Type B pancreatic cell (in vitro differentiated cells): ENCODE measurements around the gene FIGN. TPM values are rescaled to one million over a fixed set of nuclear protein-coding genes. Genes with fewer than 3 reads are reported as not detected.

ENCODE experiments used
- DNase-seq: peaks from one replicate; pipeline ENCODE4 v3.0.0; 2021; ENCODE audit warnings: mixed read lengths; ENCODE audit not compliant: unreplicated experiment; ENCODE audit errors: extremely low spot score
- H3K27ac Mint-ChIP-seq: 2 replicates; pipeline ENCODE4 v1.8.0; 2021; ENCODE audit warnings: mild to moderate bottlenecking, mixed read lengths
- H3K27me3 Mint-ChIP-seq: 2 replicates; pipeline ENCODE4 v1.8.0; 2021; ENCODE audit warnings: mixed read lengths
- H3K36me3 Mint-ChIP-seq: 2 replicates; pipeline ENCODE4 v1.8.0; 2021; ENCODE audit warnings: mixed read lengths
- H3K4me1 Mint-ChIP-seq: one replicate; pipeline ENCODE4 v1.8.0; 2021; ENCODE audit warnings: mixed read lengths; ENCODE audit not compliant: unreplicated experiment
- H3K4me3 Mint-ChIP-seq: 2 replicates; pipeline ENCODE4 v1.8.0; 2021; ENCODE audit warnings: mild to moderate bottlenecking, mixed read lengths
- H3K9me3 Mint-ChIP-seq: 2 replicates; pipeline ENCODE4 v1.8.0; 2021; ENCODE audit warnings: mixed read lengths
- total RNA-seq: library from RNA; stranded (reverse); gene quantifications from 2 replicates; pipeline ENCODE4 v1.2.1, GENCODE V29; 2021; ENCODE audit warnings: low replicate concordance
- TF ChIP-seq, protein P1 (sequence below): fragments of 200-600 bp; sonication (generic); conservative IDR thresholded peaks from 2 replicates; pipeline ENCODE4 v1.5.0; 2021; ENCODE audit warnings: antibody characterized with exemption, mild to moderate bottlenecking

The FIGN gene
- total RNA-seq, 1 donor from 2014 or later, result 19.5 TPM

DNA sequence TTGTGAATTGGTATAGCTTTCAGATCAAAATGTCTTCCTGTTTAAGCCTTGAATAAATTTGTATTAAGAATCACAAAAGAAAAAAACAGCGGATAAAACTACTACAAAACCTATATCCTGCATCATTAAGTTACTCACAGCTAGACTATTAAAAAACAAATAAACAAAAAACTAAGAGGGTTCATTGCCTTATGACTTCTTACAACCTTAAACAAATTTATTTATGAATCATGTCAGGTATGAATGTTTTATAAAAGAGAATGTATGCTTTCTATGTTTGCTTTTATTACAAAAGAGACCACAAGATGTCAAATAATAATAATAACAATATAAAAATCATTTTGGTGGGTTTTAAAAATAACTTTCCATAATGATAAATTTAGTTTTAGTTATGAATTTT, 109.6 kb downstream of the FIGN start:
- H3K4me3 Mint-ChIP-seq, result no peak overlapping the region
- H3K27me3 Mint-ChIP-seq, result no peaks in the 10 kb centered on the region
- H3K4me1 Mint-ChIP-seq, result no peaks in the 10 kb centered on the region

DNA sequence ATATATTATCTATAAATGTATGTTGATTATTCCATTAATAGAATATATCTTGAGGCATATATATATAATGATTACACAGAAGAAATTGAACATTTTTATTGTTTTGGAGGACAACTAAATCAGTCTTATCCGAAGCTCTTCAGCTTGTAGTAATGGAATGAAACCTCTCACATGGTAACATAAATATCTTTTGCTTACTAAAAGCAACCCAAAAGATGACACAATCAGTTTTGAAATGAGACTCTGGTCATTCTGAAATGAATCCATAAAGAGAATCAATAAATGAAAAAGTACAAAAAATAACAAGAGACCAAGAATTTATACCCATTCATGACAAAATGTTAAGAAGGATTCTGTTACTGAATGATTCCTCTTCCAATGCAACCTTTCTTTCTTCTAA, 110.2 kb downstream of the FIGN start:
- Mint-ChIP-seq H3K4me1 (no peaks in the 10 kb centered on the region), H3K27ac (no peak overlapping the region), H3K9me3 (no peaks in the 10 kb centered on the region), H3K27me3 (no peaks in the 10 kb centered on the region), H3K36me3 (no peaks in the 10 kb centered on the region), H3K4me3 (no peak overlapping the region)
- no peak for DNase-seq
- TF ChIP-seq, protein P1, sequence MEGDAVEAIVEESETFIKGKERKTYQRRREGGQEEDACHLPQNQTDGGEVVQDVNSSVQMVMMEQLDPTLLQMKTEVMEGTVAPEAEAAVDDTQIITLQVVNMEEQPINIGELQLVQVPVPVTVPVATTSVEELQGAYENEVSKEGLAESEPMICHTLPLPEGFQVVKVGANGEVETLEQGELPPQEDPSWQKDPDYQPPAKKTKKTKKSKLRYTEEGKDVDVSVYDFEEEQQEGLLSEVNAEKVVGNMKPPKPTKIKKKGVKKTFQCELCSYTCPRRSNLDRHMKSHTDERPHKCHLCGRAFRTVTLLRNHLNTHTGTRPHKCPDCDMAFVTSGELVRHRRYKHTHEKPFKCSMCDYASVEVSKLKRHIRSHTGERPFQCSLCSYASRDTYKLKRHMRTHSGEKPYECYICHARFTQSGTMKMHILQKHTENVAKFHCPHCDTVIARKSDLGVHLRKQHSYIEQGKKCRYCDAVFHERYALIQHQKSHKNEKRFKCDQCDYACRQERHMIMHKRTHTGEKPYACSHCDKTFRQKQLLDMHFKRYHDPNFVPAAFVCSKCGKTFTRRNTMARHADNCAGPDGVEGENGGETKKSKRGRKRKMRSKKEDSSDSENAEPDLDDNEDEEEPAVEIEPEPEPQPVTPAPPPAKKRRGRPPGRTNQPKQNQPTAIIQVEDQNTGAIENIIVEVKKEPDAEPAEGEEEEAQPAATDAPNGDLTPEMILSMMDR, result no peak

More for the DNA sequence above, 109.6 kb downstream of the FIGN start:
- Mint-ChIP-seq H3K27ac (no peak overlapping the region), H3K36me3 (no peaks in the 10 kb centered on the region), H3K9me3 (no peaks in the 10 kb centered on the region)
- TF ChIP-seq, protein P1, result no peak
- DNase-seq, result no peak

DNA sequence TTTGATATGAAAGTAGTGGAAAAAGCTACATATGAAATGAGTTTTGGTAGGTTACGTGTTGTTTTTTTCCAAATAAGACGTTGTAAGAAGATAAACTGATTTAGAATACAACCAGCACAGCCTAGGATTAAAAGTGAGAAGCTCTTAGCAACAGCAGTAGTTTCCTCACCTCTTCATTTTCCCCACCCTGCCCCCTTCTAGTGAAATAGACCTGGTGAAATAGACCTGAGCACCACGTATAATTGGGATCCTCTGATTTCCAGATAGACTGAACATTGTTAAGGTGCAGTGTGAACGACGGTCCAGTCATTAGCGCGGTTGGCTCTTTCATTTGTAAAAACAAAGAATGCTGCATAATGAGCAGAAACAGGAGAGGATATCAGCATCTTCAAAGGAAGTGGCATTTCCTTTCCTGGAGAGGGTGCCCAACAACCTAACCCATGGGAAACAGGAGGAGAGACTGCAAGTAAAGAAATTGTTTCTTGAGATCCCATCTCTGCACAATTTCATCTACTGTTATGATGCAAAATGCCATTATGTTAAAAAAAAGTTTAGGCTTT, 114.3 kb downstream of the FIGN start:
- Mint-ChIP-seq H3K27ac (no peak overlapping the region), H3K36me3 (no peaks in the 10 kb centered on the region), H3K9me3 (no peaks in the 10 kb centered on the region), H3K4me1 (no peaks in the 10 kb centered on the region), H3K27me3 (no peaks in the 10 kb centered on the region), H3K4me3 (no peak overlapping the region)
- DNase-seq, result no peak
- TF ChIP-seq, protein P1, result no peak

DNA sequence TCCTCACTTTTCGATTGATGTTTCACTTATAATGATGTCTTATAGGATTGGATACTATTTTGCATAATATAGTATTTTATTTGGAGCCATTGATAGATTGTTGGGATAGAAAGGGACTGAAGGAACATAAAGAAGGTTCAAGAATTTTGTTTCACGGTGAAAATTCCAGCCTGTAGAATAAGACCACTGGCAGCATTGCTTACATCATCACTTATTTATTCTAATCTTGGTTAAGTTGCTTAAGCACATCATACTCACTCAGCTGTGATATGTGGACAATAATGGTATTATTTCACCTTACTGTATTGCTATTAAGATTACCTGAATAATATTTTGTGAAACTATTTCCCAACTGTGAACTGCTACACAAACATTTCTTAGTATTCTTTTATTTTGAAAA, 118.3 kb downstream of the FIGN start:
- no peak overlapping the region for H3K27ac Mint-ChIP-seq
- no peak overlapping the region for H3K4me3 Mint-ChIP-seq
- TF ChIP-seq, protein P1, result no peak
- H3K4me1 Mint-ChIP-seq, result peaks cover 5% of the 10 kb centered on the region
- no peaks in the 10 kb centered on the region for H3K9me3 Mint-ChIP-seq
- H3K27me3 Mint-ChIP-seq, result no peaks in the 10 kb centered on the region
- DNase-seq, result no peak
- H3K36me3 Mint-ChIP-seq, result no peaks in the 10 kb centered on the region

DNA sequence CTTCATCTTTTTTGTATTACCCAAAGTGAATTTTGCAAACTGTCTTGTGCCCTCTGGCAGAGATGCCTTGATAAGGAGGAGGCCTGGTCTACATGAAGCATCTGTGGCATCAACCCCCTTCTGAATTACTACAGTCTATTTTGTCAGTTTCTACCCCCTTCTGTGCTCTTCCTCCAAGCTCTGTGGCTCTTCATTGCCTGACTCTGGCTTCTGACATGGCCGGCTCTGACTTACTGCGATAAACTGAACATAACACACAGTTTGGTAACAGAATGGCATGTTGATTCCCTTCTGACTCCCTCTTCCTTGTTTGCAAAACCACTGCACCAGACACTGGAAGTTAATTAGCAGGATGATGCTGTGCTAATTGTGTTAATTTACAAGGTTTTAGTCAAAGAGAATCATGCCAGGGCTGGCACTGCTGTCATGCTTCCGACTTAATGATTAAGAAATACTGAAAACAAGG, 122.5 kb downstream of the FIGN start:
- Mint-ChIP-seq H3K4me1 (peaks cover 5% of the 10 kb centered on the region), H3K27me3 (no peaks in the 10 kb centered on the region), H3K4me3 (no peak overlapping the region), H3K9me3 (no peaks in the 10 kb centered on the region), H3K27ac (no peak overlapping the region), H3K36me3 (peaks cover 18% of the 10 kb centered on the region)
- TF ChIP-seq, protein P1, result no peak
- no peak for DNase-seq

DNA sequence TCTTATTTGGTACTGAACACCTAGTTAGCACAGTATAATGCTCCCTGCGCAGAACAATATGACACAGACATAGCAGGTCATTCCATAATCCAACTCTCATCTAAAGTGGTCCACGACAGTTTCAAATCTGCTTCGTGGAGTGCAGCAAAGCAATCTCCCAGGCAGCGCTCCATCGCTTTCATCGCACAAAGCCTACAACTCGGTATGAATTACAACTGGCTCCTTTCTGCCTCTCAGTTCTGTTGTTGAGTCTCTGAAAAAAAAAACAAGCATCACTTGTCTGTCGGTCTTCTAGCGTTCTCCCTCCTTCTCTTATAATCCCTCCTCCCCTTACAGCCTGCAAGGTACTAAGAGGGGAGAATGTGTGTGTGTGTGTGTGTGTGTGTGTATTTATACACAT, 123.5 kb downstream of the FIGN start:
- no peak for DNase-seq
- TF ChIP-seq, protein P1, result no peak
- Mint-ChIP-seq H3K4me1 (peaks cover 12% of the 10 kb centered on the region), H3K27me3 (no peaks in the 10 kb centered on the region), H3K27ac (no peak overlapping the region), H3K4me3 (no peak overlapping the region), H3K36me3 (peaks cover 18% of the 10 kb centered on the region), H3K9me3 (no peaks in the 10 kb centered on the region)
